ENCODE measurements around the gene AKNA.

AKNA gene

DNA sequence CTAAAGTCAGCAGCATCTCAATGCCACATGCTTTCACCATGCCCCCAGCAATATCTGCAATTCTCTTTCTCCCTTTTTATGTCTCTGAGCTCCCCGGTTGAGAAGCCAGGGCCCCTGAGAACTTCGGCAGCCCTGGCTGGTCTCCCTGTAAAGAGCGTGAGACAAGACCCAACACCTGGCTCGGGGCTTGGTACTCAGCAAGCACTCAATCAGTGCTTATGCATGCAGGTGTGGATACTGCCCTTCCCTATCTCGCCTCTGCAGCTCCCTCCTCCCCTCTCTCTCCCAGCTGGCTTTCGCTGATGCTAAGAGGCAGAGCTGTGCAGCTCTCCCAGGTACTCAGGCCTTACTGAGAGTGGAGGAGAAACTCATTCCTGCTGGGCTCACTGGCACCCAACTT lies 41.7 kb upstream of the AKNA start:
- Histone ChIP-seq H3K9ac (ENCODE audit: low read depth in 1 of 2, low read length in 2 of 2) (no peak overlapping the region), H3K4me1 (ENCODE audit: control insufficient read depth in 1 of 2, insufficient read depth in 2 of 2, low read length in 2 of 2) (no peaks in the 10 kb centered on the region), H3K36me3 (ENCODE audit: control insufficient read depth in 1 of 2, insufficient read depth in 2 of 2, low read length in 2 of 2) (no peaks in the 10 kb centered on the region), H3K4me3 (ENCODE audit: low read depth in 1 of 2, low read length in 2 of 2) (no peak overlapping the region), H3K9me3 (ENCODE audit: control insufficient read depth in 1 of 2, low read length in 2 of 2) (no peaks in the 10 kb centered on the region), H3K27ac (ENCODE audit: low read depth, low read length) (no peak overlapping the region), H3K27me3 (ENCODE audit: control insufficient read depth in 1 of 2, insufficient read depth in 2 of 2, low read length in 2 of 2) (no peaks in the 10 kb centered on the region)

DNA sequence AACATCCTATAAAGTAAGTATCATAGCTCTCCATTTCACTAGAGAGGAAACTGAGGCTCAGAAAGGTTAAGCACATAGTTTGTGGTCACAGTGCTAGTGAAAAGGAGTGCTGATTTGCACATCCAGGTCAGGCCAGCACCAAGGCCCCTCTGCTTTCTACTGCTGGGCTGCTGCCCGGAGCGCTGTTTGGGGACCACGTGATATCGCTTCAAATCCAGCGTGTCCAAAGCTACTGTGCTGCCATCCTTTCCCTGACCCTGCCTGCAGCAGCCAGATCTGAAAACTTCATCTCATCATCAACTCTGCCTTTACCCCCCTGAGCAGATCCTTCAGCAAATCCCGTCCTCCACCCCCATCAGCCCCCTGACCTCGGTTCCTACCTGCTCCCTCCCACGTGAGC lies 40.7 kb upstream of the AKNA start:
- no peaks in the 10 kb centered on the region for H3K9me3 ChIP-seq (ENCODE audit: control insufficient read depth in 1 of 2, low read length in 2 of 2)
- H3K4me1 ChIP-seq (ENCODE audit: control insufficient read depth in 1 of 2, insufficient read depth in 2 of 2, low read length in 2 of 2), result no peaks in the 10 kb centered on the region
- no peaks in the 10 kb centered on the region for H3K27me3 ChIP-seq (ENCODE audit: control insufficient read depth in 1 of 2, insufficient read depth in 2 of 2, low read length in 2 of 2)
- H3K36me3 ChIP-seq (ENCODE audit: control insufficient read depth in 1 of 2, insufficient read depth in 2 of 2, low read length in 2 of 2), result peaks cover 0 to 3% of the 10 kb centered on the region in 2 donors
- no peak overlapping the region for H3K27ac ChIP-seq (ENCODE audit: low read depth, low read length)
- H3K9ac ChIP-seq (ENCODE audit: low read depth in 1 of 2, low read length in 2 of 2), result no peak overlapping the region
- H3K4me3 ChIP-seq (ENCODE audit: low read depth in 1 of 2, low read length in 2 of 2), result no peak overlapping the region

DNA sequence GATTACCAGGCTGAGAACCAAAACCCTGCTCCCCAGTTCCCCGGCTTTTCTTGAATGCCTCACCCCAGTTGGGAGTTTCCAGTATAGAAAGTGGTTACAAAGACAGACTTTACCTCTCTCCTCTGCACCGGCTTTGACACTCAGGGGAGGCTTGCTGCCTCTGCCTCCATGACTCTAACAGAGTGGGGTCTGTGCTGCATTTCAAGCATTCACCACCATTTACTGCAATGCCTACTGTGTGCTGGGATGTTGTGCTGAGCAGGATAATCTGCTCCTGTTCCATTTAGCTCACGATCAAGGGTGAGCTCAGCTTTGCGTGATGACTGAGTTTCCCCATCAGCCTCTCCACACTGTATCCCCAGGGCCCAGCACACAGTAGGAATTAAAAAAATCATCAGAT lies 39.9 kb upstream of the AKNA start:
- no peak overlapping the region for H3K9ac ChIP-seq (ENCODE audit: low read depth in 1 of 2, low read length in 2 of 2)
- no peaks in the 10 kb centered on the region for H3K27me3 ChIP-seq (ENCODE audit: control insufficient read depth in 1 of 2, insufficient read depth in 2 of 2, low read length in 2 of 2)
- H3K36me3 ChIP-seq (ENCODE audit: control insufficient read depth in 1 of 2, insufficient read depth in 2 of 2, low read length in 2 of 2), result peaks cover 0 to 3% of the 10 kb centered on the region in 2 donors
- no peaks in the 10 kb centered on the region for H3K9me3 ChIP-seq (ENCODE audit: control insufficient read depth in 1 of 2, low read length in 2 of 2)
- no peak overlapping the region for H3K27ac ChIP-seq (ENCODE audit: low read depth, low read length)
- H3K4me3 ChIP-seq (ENCODE audit: low read depth in 1 of 2, low read length in 2 of 2), result no peak overlapping the region
- H3K4me1 ChIP-seq (ENCODE audit: control insufficient read depth in 1 of 2, insufficient read depth in 2 of 2, low read length in 2 of 2), result no peaks in the 10 kb centered on the region

DNA sequence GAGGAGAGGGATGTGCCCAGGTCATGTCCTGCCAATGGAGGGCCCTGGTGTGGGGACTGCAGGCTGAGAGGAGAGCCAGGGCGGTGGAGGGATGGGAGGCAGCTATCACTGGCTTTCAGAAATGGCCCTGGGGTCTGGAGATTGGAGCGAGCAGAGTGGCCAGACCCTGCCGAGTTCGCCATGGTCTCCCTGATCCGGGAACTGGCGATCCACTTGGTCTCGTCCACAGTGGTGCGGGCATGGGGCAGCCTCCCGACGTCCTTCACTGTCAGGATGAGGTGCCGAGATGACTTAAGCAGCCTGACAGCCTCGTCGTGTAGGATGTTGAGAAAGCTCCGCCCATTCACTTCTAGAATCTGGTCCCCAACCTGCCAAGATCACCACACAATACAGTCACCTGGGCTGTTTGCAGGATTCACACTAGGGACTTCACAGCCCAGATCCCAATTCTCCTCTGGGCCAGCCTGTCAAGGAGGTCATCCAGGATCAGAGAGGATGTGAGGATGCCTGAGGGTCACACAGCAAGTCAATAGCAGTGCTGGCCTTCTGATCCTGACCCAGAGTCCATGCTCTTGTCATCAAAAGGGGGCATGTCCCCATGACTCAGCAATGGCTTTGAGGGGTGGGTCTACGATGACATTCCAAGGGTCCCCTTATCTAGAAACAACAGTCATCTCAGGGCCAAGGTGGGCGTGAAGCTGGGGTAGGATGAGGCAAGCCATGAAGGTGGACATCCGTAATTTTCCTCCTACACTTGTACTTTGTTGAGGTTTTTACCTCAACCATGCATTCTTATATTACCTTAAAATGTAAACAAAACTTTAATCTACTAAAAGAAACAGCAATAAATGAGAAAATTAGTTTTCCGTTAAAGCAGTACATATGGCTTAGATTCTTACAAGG lies 38.5 kb upstream of the AKNA start:
- Histone ChIP-seq H3K9ac (ENCODE audit: low read depth in 1 of 2, low read length in 2 of 2) (no peak overlapping the region), H3K27ac (ENCODE audit: low read depth, low read length) (no peak overlapping the region), H3K27me3 (ENCODE audit: control insufficient read depth in 1 of 2, insufficient read depth in 2 of 2, low read length in 2 of 2) (no peaks in the 10 kb centered on the region), H3K36me3 (ENCODE audit: control insufficient read depth in 1 of 2, insufficient read depth in 2 of 2, low read length in 2 of 2) (peaks cover 0 to 3% of the 10 kb centered on the region in 2 donors), H3K4me1 (ENCODE audit: control insufficient read depth in 1 of 2, insufficient read depth in 2 of 2, low read length in 2 of 2) (no peaks in the 10 kb centered on the region), H3K9me3 (ENCODE audit: control insufficient read depth in 1 of 2, low read length in 2 of 2) (no peaks in the 10 kb centered on the region), H3K4me3 (ENCODE audit: low read depth in 1 of 2, low read length in 2 of 2) (no peak overlapping the region)

DNA sequence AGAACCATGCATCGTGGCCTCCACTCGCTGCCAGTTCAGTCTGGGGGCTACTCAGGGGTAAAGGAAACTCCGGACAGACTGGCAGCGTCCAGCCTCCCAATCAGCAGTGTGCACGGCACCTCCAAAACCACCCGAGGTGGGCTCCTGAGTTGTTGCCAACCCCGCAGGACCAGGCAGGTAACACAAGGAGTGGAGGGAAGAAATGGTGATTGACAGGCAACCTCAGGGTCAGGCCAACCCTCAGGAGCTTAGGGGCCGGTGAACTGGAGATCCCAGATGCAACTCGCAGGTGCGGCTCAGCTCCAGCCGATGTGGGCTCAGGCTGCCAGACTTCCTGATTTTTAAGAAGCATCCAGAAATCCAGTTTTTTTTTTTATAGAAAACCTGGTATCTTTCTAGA lies 37.3 kb upstream of the AKNA start:
- Histone ChIP-seq H3K4me1 (ENCODE audit: control insufficient read depth in 1 of 2, insufficient read depth in 2 of 2, low read length in 2 of 2) (no peaks in the 10 kb centered on the region), H3K27me3 (ENCODE audit: control insufficient read depth in 1 of 2, insufficient read depth in 2 of 2, low read length in 2 of 2) (no peaks in the 10 kb centered on the region), H3K9me3 (ENCODE audit: control insufficient read depth in 1 of 2, low read length in 2 of 2) (no peaks in the 10 kb centered on the region), H3K4me3 (ENCODE audit: low read depth in 1 of 2, low read length in 2 of 2) (no peak overlapping the region), H3K36me3 (ENCODE audit: control insufficient read depth in 1 of 2, insufficient read depth in 2 of 2, low read length in 2 of 2) (peaks cover 0 to 3% of the 10 kb centered on the region in 2 donors), H3K9ac (ENCODE audit: low read depth in 1 of 2, low read length in 2 of 2) (no peak overlapping the region), H3K27ac (ENCODE audit: low read depth, low read length) (no peak overlapping the region)

DNA sequence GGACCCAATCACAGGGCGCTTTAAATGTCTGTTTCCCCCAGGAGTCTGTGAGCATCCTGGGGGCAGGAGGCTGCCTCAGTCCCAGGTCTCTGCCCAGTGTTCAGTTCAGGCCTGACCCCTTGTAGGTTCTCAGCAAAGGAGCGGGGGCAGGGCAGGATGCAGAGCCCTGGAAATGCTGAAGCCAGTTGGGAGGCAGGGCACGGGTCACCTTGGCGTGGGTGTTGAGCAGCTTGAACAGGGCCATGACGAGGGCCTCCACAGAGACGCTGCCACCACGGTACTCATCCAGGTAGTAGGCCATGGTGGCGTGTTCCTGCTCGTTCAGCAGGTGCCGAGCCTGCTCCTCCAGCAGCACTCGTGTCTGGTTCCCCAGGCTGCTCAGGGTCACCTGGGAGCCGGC lies 36.3 kb upstream of the AKNA start:
- Histone ChIP-seq H3K4me1 (ENCODE audit: control insufficient read depth in 1 of 2, insufficient read depth in 2 of 2, low read length in 2 of 2) (no peaks in the 10 kb centered on the region), H3K27me3 (ENCODE audit: control insufficient read depth in 1 of 2, insufficient read depth in 2 of 2, low read length in 2 of 2) (no peaks in the 10 kb centered on the region), H3K27ac (ENCODE audit: low read depth, low read length) (no peak overlapping the region), H3K36me3 (ENCODE audit: control insufficient read depth in 1 of 2, insufficient read depth in 2 of 2, low read length in 2 of 2) (peaks cover 1 to 3% of the 10 kb centered on the region in 2 donors), H3K4me3 (ENCODE audit: low read depth in 1 of 2, low read length in 2 of 2) (no peak overlapping the region), H3K9me3 (ENCODE audit: control insufficient read depth in 1 of 2, low read length in 2 of 2) (no peaks in the 10 kb centered on the region), H3K9ac (ENCODE audit: low read depth in 1 of 2, low read length in 2 of 2) (no peak overlapping the region)

DNA sequence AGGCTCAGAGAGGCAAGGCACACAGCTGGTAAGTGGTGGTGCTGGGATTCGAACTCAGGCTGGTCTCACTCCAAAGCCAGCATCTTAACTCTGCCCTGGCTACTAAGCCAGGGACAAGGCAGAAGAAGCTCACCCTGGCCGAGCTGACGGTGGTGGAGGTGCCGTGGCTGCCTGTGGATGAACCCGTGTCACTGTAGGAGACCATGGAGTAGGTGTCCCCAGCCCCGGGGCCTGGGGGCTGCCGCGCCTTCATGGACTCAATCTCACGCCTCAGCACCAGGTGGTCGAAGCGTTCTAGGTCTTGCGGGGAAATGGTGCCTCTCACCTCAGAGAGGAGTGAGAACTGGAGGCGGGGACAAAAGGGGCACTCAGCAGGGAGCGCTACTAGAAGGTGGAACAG lies 35.4 kb upstream of the AKNA start:
- Histone ChIP-seq H3K27me3 (ENCODE audit: control insufficient read depth in 1 of 2, insufficient read depth in 2 of 2, low read length in 2 of 2) (no peaks in the 10 kb centered on the region), H3K9me3 (ENCODE audit: control insufficient read depth in 1 of 2, low read length in 2 of 2) (no peaks in the 10 kb centered on the region), H3K4me3 (ENCODE audit: low read depth in 1 of 2, low read length in 2 of 2) (no peak overlapping the region), H3K9ac (ENCODE audit: low read depth in 1 of 2, low read length in 2 of 2) (no peak overlapping the region), H3K27ac (ENCODE audit: low read depth, low read length) (no peak overlapping the region), H3K4me1 (ENCODE audit: control insufficient read depth in 1 of 2, insufficient read depth in 2 of 2, low read length in 2 of 2) (no peaks in the 10 kb centered on the region), H3K36me3 (ENCODE audit: control insufficient read depth in 1 of 2, insufficient read depth in 2 of 2, low read length in 2 of 2) (peaks cover 3 to 6% of the 10 kb centered on the region in 2 donors)

DNA sequence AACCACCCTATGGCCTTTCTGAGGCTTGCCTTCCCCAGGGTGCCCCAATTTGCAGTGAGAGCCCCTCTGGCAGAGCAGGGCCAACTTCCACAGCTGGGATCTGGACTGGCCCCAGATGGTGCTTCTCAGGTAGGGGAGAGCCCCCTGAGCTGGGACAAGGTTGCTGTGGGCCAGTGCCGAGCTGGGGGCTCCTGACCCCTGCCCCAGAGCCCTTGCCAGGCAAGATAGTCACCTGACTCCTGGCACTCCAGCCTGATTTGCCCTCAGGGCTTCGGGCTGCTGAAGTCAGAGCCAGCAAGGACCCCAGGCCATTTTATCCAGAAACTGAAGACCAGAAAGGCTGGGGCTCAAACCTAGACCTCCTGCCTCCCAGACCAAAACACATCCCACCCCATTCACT lies 33.4 kb upstream of the AKNA start:
- Histone ChIP-seq H3K4me3 (ENCODE audit: low read depth in 1 of 2, low read length in 2 of 2) (no peak overlapping the region), H3K9me3 (ENCODE audit: control insufficient read depth in 1 of 2, low read length in 2 of 2) (no peaks in the 10 kb centered on the region), H3K9ac (ENCODE audit: low read depth in 1 of 2, low read length in 2 of 2) (no peak overlapping the region), H3K27ac (ENCODE audit: low read depth, low read length) (no peak overlapping the region), H3K36me3 (ENCODE audit: control insufficient read depth in 1 of 2, insufficient read depth in 2 of 2, low read length in 2 of 2) (peaks cover 3 to 6% of the 10 kb centered on the region in 2 donors), H3K4me1 (ENCODE audit: control insufficient read depth in 1 of 2, insufficient read depth in 2 of 2, low read length in 2 of 2) (no peaks in the 10 kb centered on the region), H3K27me3 (ENCODE audit: control insufficient read depth in 1 of 2, insufficient read depth in 2 of 2, low read length in 2 of 2) (no peaks in the 10 kb centered on the region)

DNA sequence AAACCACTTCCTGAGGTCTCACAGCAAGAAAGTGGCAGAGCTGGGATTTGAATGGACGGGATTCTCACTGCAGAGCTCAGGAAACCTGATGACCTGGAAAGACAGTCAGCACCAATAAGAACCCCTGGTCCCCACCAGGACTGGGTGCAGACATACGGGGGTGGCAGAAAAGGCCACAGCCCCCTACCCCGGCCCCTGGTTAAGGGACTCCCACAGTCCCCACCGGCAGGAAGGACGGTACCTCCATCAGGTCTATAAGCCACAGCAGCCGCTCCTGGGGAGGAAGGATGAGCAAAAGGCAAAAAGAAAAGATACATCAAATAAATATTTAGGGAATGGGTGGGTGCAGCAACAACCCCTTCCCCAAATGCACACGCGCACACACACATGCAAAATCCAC lies 32.0 kb upstream of the AKNA start:
- Histone ChIP-seq H3K27me3 (ENCODE audit: control insufficient read depth in 1 of 2, insufficient read depth in 2 of 2, low read length in 2 of 2) (no peaks in the 10 kb centered on the region), H3K36me3 (ENCODE audit: control insufficient read depth in 1 of 2, insufficient read depth in 2 of 2, low read length in 2 of 2) (peaks cover 3 to 6% of the 10 kb centered on the region in 2 donors), H3K4me3 (ENCODE audit: low read depth in 1 of 2, low read length in 2 of 2) (no peak overlapping the region)

DNA sequence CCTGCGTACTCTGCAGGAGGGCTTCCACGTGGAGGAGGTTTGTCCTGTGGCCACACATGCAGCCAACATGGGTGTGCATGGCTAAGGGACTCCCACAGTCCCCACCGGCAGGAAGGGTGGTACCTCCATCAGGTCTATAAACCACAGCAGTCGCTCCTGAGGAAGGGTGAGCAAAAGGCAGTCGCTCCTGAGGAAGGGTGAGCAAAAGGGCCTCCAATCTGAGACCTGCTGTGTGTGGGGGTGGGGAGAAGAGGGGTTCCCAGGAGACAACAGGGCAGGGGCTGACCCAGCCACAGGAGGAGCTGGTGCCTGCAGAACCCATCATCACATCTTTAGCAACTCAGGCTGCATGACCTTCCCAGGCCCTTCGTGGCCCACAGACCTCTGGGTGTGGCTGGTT lies 30.3 kb upstream of the AKNA start:
- Histone ChIP-seq H3K36me3 (ENCODE audit: control insufficient read depth in 1 of 2, insufficient read depth in 2 of 2, low read length in 2 of 2) (peaks cover 0 to 6% of the 10 kb centered on the region in 2 donors), H3K4me1 (ENCODE audit: control insufficient read depth in 1 of 2, insufficient read depth in 2 of 2, low read length in 2 of 2) (no peaks in the 10 kb centered on the region)

More for the DNA sequence above, 32.0 kb upstream of the AKNA start:
- H3K27ac ChIP-seq (ENCODE audit: low read depth, low read length), result no peak overlapping the region
- H3K4me1 ChIP-seq (ENCODE audit: control insufficient read depth in 1 of 2, insufficient read depth in 2 of 2, low read length in 2 of 2), result no peaks in the 10 kb centered on the region
- no peaks in the 10 kb centered on the region for H3K9me3 ChIP-seq (ENCODE audit: control insufficient read depth in 1 of 2, low read length in 2 of 2)
- no peak overlapping the region for H3K9ac ChIP-seq (ENCODE audit: low read depth in 1 of 2, low read length in 2 of 2)

More for the DNA sequence above, 30.3 kb upstream of the AKNA start:
- no peak overlapping the region for H3K4me3 ChIP-seq (ENCODE audit: low read depth in 1 of 2, low read length in 2 of 2)
- H3K27ac ChIP-seq (ENCODE audit: low read depth, low read length), result no peak overlapping the region
- H3K9ac ChIP-seq (ENCODE audit: low read depth in 1 of 2, low read length in 2 of 2), result no peak overlapping the region
- no peaks in the 10 kb centered on the region for H3K27me3 ChIP-seq (ENCODE audit: control insufficient read depth in 1 of 2, insufficient read depth in 2 of 2, low read length in 2 of 2)
- no peaks in the 10 kb centered on the region for H3K9me3 ChIP-seq (ENCODE audit: control insufficient read depth in 1 of 2, low read length in 2 of 2)
